Stimulated activated CD8-positive, alpha-beta memory T cell treated with anti-CD3 and anti-CD28 coated beads, Interleukin-4, amount 100 ng/mL, for 48 hours (primary cell): ENCODE measurements around the gene STXBP1.
"Not testable (repeated sequence)": the region's sequence is repeated elsewhere in the genome, so short reads cannot be mapped to it uniquely, and the experiment has no call there.

ENCODE experiments used
- DNase-seq: peaks from one replicate; pipeline ENCODE4 v3.0.0-alpha.2; 2020

Gene STXBP1

DNA sequence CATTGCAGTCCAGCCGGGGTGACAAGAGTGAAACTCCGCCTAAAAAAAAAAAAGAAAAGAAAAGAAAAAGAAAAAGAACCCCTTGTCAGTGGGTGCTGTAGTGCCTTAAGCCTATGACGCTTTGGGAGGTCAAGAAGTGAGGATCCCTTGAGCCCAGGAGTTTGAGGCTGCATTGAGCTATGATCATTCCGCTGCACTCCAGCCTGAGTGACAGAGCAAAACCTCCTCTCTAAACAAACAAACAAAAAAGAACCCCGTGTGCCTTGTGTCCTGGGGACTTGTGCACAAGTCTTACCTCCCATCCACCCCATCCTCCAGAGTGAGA lies 33.5 kb upstream of the STXBP1 start:
- no peak for DNase-seq

DNA sequence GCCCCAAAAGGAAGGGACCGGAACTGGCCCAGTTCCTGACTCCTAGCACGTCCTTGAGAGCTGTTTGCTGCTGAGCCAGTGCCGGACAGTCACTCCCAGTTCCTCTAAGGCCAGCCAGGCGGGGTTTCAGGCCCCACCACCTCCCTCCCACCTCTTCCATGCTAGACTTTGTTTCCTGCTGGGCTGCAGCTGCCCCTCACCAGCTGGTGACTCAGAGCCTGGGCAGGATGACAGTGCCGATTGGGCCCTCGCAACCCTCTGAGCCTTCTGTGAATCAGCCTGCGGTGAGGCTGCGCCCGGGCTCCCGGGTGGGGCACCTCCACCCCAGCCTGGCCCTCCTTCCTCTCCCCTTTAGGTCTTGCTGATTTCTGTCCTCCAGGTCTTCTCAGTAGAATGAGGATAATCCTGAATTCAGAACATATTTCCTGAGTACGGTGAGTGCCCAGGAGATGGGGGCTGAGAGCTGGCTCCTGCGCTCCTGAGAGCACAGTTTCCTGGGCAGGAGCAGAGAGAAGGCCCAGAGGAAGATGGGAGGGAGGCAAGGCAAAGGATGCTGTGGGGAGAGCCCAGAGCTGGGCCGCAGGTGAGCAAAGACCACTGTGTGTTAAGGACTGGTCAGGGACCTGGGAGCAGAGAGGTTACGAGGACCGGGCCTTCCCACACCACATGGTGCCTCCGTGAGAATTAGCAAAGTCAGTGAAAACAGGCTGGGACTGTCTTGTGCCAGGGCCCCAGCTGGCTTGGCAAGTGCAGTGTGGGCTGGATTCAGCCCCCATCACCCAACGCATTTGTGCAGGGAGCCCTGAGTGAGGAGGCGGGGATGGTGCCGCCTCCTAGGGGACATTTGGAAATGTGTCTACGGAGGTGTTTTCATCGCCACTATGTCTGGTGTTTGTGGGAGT lies 32.9 kb upstream of the STXBP1 start:
- DNase-seq, result peak; percentile 88

- no peak for DNase-seq
Observed at GRCh38 chr9:127580366-127580765, 31.7 kb upstream of the STXBP1 start.

DNA sequence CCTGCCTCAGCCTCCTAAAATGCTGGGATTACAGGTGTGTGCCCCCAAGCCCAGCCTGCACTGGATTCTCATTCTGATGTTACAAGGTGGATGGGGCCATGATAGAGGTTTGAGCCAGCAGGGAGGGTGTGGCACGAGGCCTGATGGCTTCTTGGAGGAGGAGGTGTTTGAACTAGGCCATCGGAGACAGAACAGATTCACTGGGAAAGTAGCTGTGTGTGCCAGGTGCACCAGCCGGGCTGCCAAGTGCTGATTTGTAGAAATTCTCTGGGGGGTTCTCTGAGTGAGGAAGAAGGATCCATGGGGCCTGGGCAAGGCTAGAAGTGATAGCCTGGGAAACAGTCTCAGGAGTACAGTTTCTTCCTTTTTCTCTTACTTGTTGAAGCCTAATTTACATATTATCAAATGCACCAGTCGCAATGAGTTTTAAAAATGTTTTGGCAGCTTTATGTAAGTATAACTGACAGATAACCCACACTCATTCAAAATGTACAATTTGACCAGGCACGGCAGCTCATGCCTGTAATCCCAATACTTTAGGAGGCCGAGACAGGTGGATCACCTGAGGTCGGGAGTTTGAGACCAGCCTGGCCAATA lies 31.1 kb upstream of the STXBP1 start:
- DNase-seq, result no peak

DNA sequence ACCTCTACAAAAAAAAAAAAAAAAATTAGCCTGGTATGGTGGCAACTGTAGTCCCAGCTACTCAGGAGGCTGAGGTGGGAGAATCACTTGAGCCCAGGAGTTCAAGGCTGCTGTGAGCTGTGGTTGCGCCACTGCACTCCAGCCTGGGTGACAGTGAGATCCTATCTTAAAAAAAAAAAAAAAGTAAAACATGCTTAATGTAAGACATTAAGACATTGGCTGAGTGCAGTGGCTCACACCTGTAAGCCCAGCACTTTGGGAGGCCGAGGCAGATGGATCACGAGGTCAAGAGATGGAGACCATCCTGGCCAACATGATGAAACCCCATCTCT lies 27.6 kb upstream of the STXBP1 start:
- DNase-seq, result not testable (repeated sequence)

DNA sequence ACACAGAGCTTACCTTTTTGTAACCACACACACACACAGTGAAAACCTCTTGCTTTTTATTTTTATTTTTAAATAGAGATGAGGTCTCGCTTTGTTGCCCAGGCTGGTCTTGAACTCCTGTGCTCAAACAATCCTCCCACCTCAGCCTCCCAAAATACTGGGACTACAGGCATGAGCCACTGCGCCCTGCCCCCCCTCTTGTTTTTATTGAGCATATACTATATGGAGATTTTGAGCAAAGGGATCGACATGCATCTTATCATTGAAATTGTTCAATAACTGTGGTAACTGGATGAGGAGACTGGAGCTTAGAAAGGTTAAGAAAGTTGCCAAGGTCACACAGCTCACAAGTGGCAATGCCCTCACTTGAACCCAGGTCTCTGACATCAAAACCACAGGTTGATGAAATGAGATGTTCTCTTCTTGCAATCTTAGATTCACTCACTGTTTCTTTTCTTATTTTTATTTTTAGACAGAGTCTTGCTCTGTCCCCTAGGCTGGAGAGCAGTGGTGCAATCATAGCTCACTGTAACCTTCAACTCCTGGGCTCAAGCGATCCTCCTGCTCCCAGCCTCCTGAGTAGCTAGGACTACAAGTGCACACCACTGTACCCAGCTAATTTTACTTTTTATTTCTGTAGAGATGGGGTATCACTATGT lies 26.8 kb upstream of the STXBP1 start:
- DNase-seq, result no peak

GRCh38 chr9:127586096-127586495 lies 26.0 kb upstream of the STXBP1 start:
- DNase-seq, result no peak

- peak; percentile 76 for DNase-seq
Observed at GRCh38 chr9:127586537-127586936, 25.5 kb upstream of the STXBP1 start.

- DNase-seq, result no peak
Observed at GRCh38 chr9:127587966-127588365, 24.1 kb upstream of the STXBP1 start.

GRCh38 chr9:127588740-127589506 lies 23.2 kb upstream of the STXBP1 start:
- DNase-seq, result no peak

DNA sequence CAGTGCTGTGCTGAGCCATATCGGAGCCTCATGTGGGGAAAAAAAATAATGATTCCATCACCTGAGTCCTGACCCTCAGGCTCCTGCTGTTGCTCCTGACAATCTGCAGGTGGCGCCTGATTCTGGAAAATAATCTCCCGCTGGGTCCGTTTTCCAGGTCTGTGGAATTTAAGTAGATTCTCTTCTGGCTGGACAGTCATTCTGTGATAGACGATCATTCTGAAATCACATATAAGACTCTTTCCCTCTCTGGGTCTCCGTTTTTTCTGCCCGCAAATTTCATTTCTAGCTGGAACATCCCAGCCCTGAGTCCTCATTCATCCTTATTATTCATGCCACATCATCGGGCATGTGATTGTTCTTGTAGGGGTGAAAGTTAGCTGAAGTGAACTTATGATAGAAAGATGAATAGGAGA lies 22.1 kb upstream of the STXBP1 start:
- DNase-seq, result peak; percentile 48

DNA sequence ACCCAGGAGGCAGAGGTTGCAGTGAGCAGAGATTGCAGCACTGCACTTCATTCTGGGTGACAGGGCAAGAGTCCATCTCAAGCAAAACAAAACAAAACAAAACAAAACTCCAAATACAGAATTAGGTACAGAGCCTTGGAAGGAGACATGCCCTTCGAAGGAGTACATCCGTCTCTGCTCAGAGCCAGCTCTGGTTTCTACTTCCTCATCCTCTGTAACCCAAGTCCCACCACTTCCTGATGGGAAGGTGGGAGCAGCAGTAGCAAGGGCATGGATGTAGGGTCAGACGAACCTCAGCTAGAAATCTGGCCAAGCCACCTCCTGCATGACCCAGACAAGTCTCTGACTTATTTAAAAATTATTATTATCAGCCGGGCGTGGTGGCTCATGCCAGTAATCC lies 16.5 kb upstream of the STXBP1 start:
- DNase-seq, result no peak

- no peak for DNase-seq
Observed at GRCh38 chr9:127598839-127599549, 13.1 kb upstream of the STXBP1 start.

- no peak for DNase-seq
Observed at GRCh38 chr9:127599550-127599891, 12.6 kb upstream of the STXBP1 start.

DNA sequence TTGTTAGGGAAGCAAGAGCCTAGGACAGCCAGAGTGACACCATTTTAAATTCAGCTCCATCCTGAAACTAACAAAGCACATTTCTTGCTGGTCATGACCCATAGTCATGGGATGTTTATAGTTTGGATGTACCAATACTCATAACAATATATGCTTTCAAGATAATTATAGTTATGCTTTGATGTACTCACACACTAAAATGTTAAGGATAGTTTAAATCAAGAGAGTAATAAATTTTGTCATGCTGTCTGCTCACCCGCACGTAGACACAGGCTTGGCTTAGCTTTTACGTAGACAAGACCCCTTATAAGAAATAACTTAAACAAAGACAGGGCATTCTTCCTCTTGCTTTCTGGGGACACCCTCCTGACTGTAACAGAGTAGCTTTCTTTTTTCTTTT lies 8.9 kb upstream of the STXBP1 start:
- no peak for DNase-seq

- DNase-seq, result no peak
Observed at GRCh38 chr9:127606043-127606442, 6.0 kb upstream of the STXBP1 start.

GRCh38 chr9:127608104-127608966 lies 3.7 kb upstream of the STXBP1 start:
- DNase-seq, result peak; percentile 83

GRCh38 chr9:127611603-127611898 lies 526 bp upstream of the STXBP1 start:
- no peak for DNase-seq

DNA sequence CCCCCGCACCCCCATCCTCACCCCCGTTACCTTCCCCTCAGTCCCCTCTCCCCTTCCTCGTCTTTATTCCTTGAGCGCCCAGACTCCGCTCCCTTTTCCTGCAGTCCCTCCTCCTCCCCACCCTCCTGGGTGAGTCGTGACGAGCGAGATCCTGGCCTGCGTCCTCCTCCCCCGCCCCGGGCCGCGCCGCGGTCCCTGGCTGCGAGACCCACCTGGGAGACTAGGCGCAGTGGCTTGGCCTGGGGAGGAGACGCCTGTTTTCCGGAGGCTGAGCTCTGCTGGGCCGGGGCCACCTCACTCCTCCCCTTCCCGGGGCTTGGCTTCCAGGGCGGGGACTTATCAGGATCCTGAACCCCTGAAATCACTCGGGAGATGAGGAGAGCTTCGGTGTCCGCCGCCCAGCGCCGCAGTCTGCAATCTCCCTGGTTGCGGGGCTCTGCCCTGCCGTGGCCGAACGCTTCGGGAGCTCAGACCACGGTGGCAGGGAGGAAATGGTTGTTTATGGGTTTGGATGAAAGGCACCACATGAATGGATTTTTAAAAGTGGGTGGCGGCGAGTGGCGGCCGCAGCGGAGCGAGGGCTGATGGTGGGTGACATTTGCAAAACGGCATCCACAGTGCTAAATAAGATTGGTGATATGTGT lies 984 bp downstream of the STXBP1 start:
- peak; percentile 58 for DNase-seq

DNA sequence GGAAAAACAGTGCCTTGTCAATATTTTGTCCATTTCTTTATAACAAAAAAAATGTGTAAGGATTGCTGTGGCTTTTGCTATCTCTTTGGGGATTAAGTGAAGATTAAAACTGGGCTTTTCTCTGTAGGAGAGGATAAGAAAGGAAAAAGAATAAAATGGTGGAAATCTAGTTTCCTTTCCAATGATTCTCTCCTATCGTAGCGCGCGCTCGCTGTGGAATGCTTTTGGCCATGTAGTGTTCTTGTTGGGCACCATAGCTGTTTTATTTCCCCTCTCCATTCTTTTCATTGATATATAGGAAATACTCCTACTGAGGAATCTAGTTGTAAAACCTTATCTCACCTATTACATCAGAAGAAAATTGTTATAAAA lies 1.5 kb downstream of the STXBP1 start:
- DNase-seq, result no peak

- no peak for DNase-seq
Observed at GRCh38 chr9:127614961-127615360, 2.9 kb downstream of the STXBP1 start.
